ENCODE results near the gene AGRN.

GRCh38 chr1:1093610-1093943 lies 73.7 kb downstream of the AGRN start:
- no peak for TF ChIP-seq CTCF (IDR thresholded peaks at IDR 0.05)
- TF ChIP-seq POLR2A (IDR thresholded peaks at IDR 0.05), result no peak
- TF ChIP-seq POLR2AphosphoS5 (IDR thresholded peaks at IDR 0.05), result no peak
